Hepatocyte (in vitro differentiated cells): ENCODE data around the gene PLA2G1B. TPM values are rescaled to one million over a fixed set of nuclear protein-coding genes. Genes with fewer than 3 reads are reported as not detected.
A peak's percentile ranks its signal among the peaks of the same experiment; 100 is the strongest.

Source experiments
- DNase-seq: peaks from one replicate; pipeline ENCODE4 v3.0.0-alpha.2; 2016; ENCODE audit warnings: low spot score
- H2AFZ ChIP-seq: fragments of 200-600 bp; sonication (generic); 2 replicates; pipeline ENCODE4 v1.6.0; 2016; ENCODE audit warnings: antibody characterized with exemption, mild to moderate bottlenecking
- H3K27ac ChIP-seq: fragments of 200-600 bp; sonication (generic); 2 replicates; pipeline ENCODE4 v1.5.1; 2016; ENCODE audit warnings: mild to moderate bottlenecking
- H3K27me3 ChIP-seq: fragments of 200-600 bp; sonication (generic); 2 replicates; pipeline ENCODE4 v1.6.1; 2016
- H3K36me3 ChIP-seq: fragments of 200-600 bp; sonication (generic); replicated peaks from 2 replicates; pipeline ENCODE4 v1.5.1; 2016; ENCODE audit warnings: low read depth; ENCODE audit not compliant: insufficient read depth
- H3K4me1 ChIP-seq: fragments of 200-600 bp; sonication (generic); 2 replicates; pipeline ENCODE4 v1.5.1; 2016; ENCODE audit warnings: mild to moderate bottlenecking, moderate library complexity; ENCODE audit not compliant: insufficient read depth
- H3K4me2 ChIP-seq: fragments of 200-600 bp; sonication (generic); 2 replicates; pipeline ENCODE4 v1.6.0; 2016
- H3K4me3 ChIP-seq: fragments of 200-600 bp; sonication (generic); 2 replicates; pipeline ENCODE4 v1.5.1; 2016; ENCODE audit warnings: mild to moderate bottlenecking
- H3K79me2 ChIP-seq: fragments of 200-600 bp; sonication (generic); 2 replicates; pipeline ENCODE4 v1.6.0; 2017; ENCODE audit warnings: mild to moderate bottlenecking
- H3K9me2 ChIP-seq: fragments of 200-600 bp; sonication (generic); replicated peaks from 2 replicates; pipeline ENCODE4 v1.6.0; 2017; ENCODE audit warnings: mild to moderate bottlenecking; ENCODE audit not compliant: insufficient read depth
- H3K9me3 ChIP-seq: fragments of 200-600 bp; sonication (generic); 2 replicates; pipeline ENCODE4 v1.5.1; 2016; ENCODE audit warnings: low read depth, mild to moderate bottlenecking
- H4K20me1 ChIP-seq: fragments of 200-600 bp; sonication (generic); 2 replicates; pipeline ENCODE4 v1.6.0; 2016; ENCODE audit warnings: mild to moderate bottlenecking; ENCODE audit not compliant: insufficient read depth, poor library complexity, severe bottlenecking
- EZH2 ChIP-seq: fragments of 200-600 bp; sonication (generic); IDR thresholded peaks from 2 replicates; pipeline ENCODE4 v1.6.1; 2016; ENCODE audit warnings: antibody characterized with exemption, mild to moderate bottlenecking, borderline replicate concordance
- EZH2phosphoT487 ChIP-seq: fragments of 200-600 bp; sonication (generic); IDR thresholded peaks from one replicate; pipeline ENCODE4 v1.6.1; 2018; ENCODE audit warnings: antibody characterized with exemption, mild to moderate bottlenecking, low read depth, moderate library complexity; ENCODE audit not compliant: unreplicated experiment, severe bottlenecking
- WGBS: methylation state at CpG from one replicate; pipeline ENCODE4 v1.1.6; 2016; ENCODE audit warnings: low lambda C conversion rate; ENCODE audit errors: missing lambda C conversion rate; 5-methylcytosine and 5-hydroxymethylcytosine counted together
- polyA plus RNA-seq: library from polyadenylated mRNA; unstranded; fragments of >200 nt; fragmentation: Nextera tagmentation; extraction: Ambion mirVana; gene quantifications from 2 replicates; pipeline ENCODE4 v1.2.1, GENCODE V29; 2016
- small RNA-seq: library from RNA; depleted of rRNA; stranded (forward); fragments of <200 nt; gene quantifications from one replicate; pipeline ENCODE3, GENCODE V24; 2014
- total RNA-seq: library from RNA; depleted of rRNA; stranded (reverse); fragments of >200 nt; gene quantifications from 2 replicates; pipeline ENCODE4 v1.2.3, GENCODE V29; 2014
- TF ChIP-seq, protein P1 (sequence below): fragments of 200-600 bp; sonication (generic); IDR thresholded peaks from 2 replicates; pipeline ENCODE4 v1.5.1; 2016; ENCODE audit warnings: antibody characterized with exemption, mild to moderate bottlenecking; ENCODE audit not compliant: poor library complexity

The PLA2G1B gene
- total and polyA plus RNA-seq, 2 experiments from 2014 or later: 8.5 to 14.7 TPM

DNA sequence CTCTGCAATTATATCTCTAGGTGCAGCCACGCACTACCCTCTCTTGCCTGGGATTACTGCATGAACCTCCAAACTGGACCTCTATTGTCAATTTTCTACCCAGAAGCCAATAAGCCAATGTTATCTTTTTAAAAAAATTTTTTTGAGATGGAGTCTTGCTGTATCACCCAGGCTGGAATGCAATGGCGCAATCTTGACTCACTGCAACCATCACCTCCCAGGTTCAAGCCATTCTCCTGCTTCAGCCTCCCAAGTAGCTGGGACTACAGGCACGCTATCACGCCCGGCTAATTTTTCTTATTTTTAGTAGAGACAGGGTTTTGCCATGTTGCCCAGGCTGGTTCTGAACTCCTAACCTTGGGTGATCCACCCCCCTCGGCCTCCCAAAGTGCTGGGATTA, 50.8 kb downstream of the PLA2G1B start:
- no peak overlapping the region for H2AFZ ChIP-seq
- no peaks in the 10 kb centered on the region for H3K9me2 ChIP-seq
- WGBS: 89% methylated on average over 6 of the region's 6 CpGs
- no peak overlapping the region for H3K4me2 ChIP-seq
- H3K4me3 ChIP-seq: no peak overlapping the region
- H4K20me1 ChIP-seq: no peaks in the 10 kb centered on the region
- TF ChIP-seq EZH2: no peak
- no peak for TF ChIP-seq EZH2phosphoT487
- TF ChIP-seq, protein P1, sequence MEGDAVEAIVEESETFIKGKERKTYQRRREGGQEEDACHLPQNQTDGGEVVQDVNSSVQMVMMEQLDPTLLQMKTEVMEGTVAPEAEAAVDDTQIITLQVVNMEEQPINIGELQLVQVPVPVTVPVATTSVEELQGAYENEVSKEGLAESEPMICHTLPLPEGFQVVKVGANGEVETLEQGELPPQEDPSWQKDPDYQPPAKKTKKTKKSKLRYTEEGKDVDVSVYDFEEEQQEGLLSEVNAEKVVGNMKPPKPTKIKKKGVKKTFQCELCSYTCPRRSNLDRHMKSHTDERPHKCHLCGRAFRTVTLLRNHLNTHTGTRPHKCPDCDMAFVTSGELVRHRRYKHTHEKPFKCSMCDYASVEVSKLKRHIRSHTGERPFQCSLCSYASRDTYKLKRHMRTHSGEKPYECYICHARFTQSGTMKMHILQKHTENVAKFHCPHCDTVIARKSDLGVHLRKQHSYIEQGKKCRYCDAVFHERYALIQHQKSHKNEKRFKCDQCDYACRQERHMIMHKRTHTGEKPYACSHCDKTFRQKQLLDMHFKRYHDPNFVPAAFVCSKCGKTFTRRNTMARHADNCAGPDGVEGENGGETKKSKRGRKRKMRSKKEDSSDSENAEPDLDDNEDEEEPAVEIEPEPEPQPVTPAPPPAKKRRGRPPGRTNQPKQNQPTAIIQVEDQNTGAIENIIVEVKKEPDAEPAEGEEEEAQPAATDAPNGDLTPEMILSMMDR: no peak
- no peaks in the 10 kb centered on the region for H3K27me3 ChIP-seq
- H3K9me3 ChIP-seq: no peaks in the 10 kb centered on the region
- H3K36me3 ChIP-seq: no peaks in the 10 kb centered on the region
- no peak for DNase-seq
- peaks cover 4% of the 10 kb centered on the region for H3K4me1 ChIP-seq
- H3K79me2 ChIP-seq: no peaks in the 10 kb centered on the region
- peak overlapping the region; percentile 73 for H3K27ac ChIP-seq

Small RNA genes within 50 kb of the gene (small RNA-seq; reads per million reads assigned to genes)
- 931 reads per million, percentile 99 among the genes with 10 or more reads in this experiment for gene RNU4-1
- gene RNU4-2: 378 reads per million, percentile 99 among the genes with 10 or more reads in this experiment
- not detected for gene RNU6-1088P

Other genes starting within 250 kb of the PLA2G1B start
- gene RAB35, start 211.0 kb downstream of the PLA2G1B start, total RNA-seq: 22.0 and 22.6 TPM in 2 replicates
- 24.0 and 26.0 TPM in 2 replicates for gene RAB35, start 211.0 kb downstream of the PLA2G1B start, polyA plus RNA-seq
- gene GCN1, start 133.1 kb downstream of the PLA2G1B start, total RNA-seq: 37.4 and 197 TPM in 2 replicates
- 27.6 and 28.2 TPM in 2 replicates for gene GCN1, start 133.1 kb downstream of the PLA2G1B start, polyA plus RNA-seq
- gene RPLP0, start 126.7 kb downstream of the PLA2G1B start, total RNA-seq: 3,730 and 3,982 TPM in 2 replicates
- 775 and 798 TPM in 2 replicates for gene RPLP0, start 126.7 kb downstream of the PLA2G1B start, polyA plus RNA-seq
- 26.7 and 30.4 TPM in 2 replicates for gene PXN, start 62.0 kb downstream of the PLA2G1B start, total RNA-seq
- gene PXN, start 62.0 kb downstream of the PLA2G1B start, polyA plus RNA-seq: 61.7 and 69.3 TPM in 2 replicates
- under 0.01 TPM in 2 replicates for gene RNU4-2, start 35.9 kb downstream of the PLA2G1B start, total RNA-seq
- gene RNU4-2, start 35.9 kb downstream of the PLA2G1B start, polyA plus RNA-seq: not detected in 2 replicates
- gene RNU4-1, start 34.5 kb downstream of the PLA2G1B start, total RNA-seq: under 0.01 TPM in 2 replicates
- gene RNU4-1, start 34.5 kb downstream of the PLA2G1B start, polyA plus RNA-seq: not detected in 2 replicates
- 3.9 and 7.7 TPM in 2 replicates for gene SIRT4, start 25.5 kb downstream of the PLA2G1B start, total RNA-seq
- gene SIRT4, start 25.5 kb downstream of the PLA2G1B start, polyA plus RNA-seq: 3.0 and 5.5 TPM in 2 replicates
- 2.2 and 9.3 TPM in 2 replicates for gene MSI1, start 41.4 kb upstream of the PLA2G1B start, total RNA-seq
- 4.4 and 5.6 TPM in 2 replicates for gene MSI1, start 41.4 kb upstream of the PLA2G1B start, polyA plus RNA-seq
- 522 and 581 TPM in 2 replicates for gene COX6A1, start 110.3 kb upstream of the PLA2G1B start, total RNA-seq
- 964 and 1,059 TPM in 2 replicates for gene COX6A1, start 110.3 kb upstream of the PLA2G1B start, polyA plus RNA-seq
- gene TRIAP1, start 118.6 kb upstream of the PLA2G1B start, total RNA-seq: 43.6 and 43.8 TPM in 2 replicates
- gene TRIAP1, start 118.6 kb upstream of the PLA2G1B start, polyA plus RNA-seq: 42.7 and 53.9 TPM in 2 replicates
- 35.0 and 36.2 TPM in 2 replicates for gene GATC, start 118.7 kb upstream of the PLA2G1B start, total RNA-seq
- gene GATC, start 118.7 kb upstream of the PLA2G1B start, polyA plus RNA-seq: 19.0 and 26.0 TPM in 2 replicates
- 157 and 166 TPM in 2 replicates for gene SRSF9, start 142.0 kb upstream of the PLA2G1B start, total RNA-seq
- 263 and 312 TPM in 2 replicates for gene SRSF9, start 142.0 kb upstream of the PLA2G1B start, polyA plus RNA-seq
- 383 and 418 TPM in 2 replicates for gene DYNLL1, start 168.3 kb upstream of the PLA2G1B start, total RNA-seq
- 630 and 641 TPM in 2 replicates for gene DYNLL1, start 168.3 kb upstream of the PLA2G1B start, polyA plus RNA-seq
- 37.0 and 41.0 TPM in 2 replicates for gene COQ5, start 201.4 kb upstream of the PLA2G1B start, total RNA-seq
- gene COQ5, start 201.4 kb upstream of the PLA2G1B start, polyA plus RNA-seq: 38.7 and 40.7 TPM in 2 replicates
- 48.5 and 83.9 TPM in 2 replicates for gene RNF10, start 206.6 kb upstream of the PLA2G1B start, total RNA-seq
- gene RNF10, start 206.6 kb upstream of the PLA2G1B start, polyA plus RNA-seq: 128 and 142 TPM in 2 replicates